ENCODE results near the gene FAM107B. TPM values are rescaled to one million over a fixed set of nuclear protein-coding genes. Genes with fewer than 3 reads are reported as not detected.

FAM107B gene
- total and polyA plus RNA-seq, 12 donors, result 2.6 to 18.5 (median 6.2) TPM

GRCh38 chr10:14519785-14520184, 254.9 kb downstream of the FAM107B start:
- Histone ChIP-seq H3K4me1 (no peaks in the 10 kb centered on the region), H3K36me3 (peaks cover 0 to 64% (median 8%) of the 10 kb centered on the region in 9 donors), H3K4me3 (no peak overlapping the region), H3K27ac (no peak overlapping the region), H3K27me3 (no peaks in the 10 kb centered on the region), H3K9me3 (no peaks in the 10 kb centered on the region)
- WGBS, 2 donors, result 81 to 88% methylated on average over 7 of the region's 7 CpGs
- DNase-seq (no peak), ATAC-seq (no peak)
- intact Hi-C loops (cut with DNase I), result no loop called here
- TF ChIP-seq, protein P1, sequence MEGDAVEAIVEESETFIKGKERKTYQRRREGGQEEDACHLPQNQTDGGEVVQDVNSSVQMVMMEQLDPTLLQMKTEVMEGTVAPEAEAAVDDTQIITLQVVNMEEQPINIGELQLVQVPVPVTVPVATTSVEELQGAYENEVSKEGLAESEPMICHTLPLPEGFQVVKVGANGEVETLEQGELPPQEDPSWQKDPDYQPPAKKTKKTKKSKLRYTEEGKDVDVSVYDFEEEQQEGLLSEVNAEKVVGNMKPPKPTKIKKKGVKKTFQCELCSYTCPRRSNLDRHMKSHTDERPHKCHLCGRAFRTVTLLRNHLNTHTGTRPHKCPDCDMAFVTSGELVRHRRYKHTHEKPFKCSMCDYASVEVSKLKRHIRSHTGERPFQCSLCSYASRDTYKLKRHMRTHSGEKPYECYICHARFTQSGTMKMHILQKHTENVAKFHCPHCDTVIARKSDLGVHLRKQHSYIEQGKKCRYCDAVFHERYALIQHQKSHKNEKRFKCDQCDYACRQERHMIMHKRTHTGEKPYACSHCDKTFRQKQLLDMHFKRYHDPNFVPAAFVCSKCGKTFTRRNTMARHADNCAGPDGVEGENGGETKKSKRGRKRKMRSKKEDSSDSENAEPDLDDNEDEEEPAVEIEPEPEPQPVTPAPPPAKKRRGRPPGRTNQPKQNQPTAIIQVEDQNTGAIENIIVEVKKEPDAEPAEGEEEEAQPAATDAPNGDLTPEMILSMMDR (IDR thresholded peaks at IDR 0.05), result no peak

DNA sequence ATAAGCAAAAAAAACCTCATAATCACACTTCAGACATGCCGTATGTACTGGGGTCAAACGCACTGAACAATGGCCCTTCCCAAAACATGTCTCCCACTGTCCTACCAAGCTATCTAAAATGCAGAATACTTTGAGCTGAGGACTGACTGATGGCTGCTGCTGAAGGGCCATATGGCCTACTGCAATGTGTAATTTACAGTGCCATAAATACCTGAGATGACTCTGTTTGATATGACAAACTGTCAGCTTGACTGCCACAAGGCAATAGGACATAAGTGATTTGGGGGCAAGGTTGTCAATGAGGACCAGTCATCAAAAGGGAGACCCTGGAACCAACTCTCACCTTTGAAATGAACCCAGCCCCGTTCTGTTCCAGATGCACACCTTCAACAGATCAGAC, 256.5 kb downstream of the FAM107B start:
- WGBS, 2 donors, result 94 to 96% methylated on average over 3 of the region's 3 CpGs
- Histone ChIP-seq H3K4me1 (no peaks in the 10 kb centered on the region), H3K27ac (no peak overlapping the region), H3K27me3 (no peaks in the 10 kb centered on the region), H3K9me3 (no peaks in the 10 kb centered on the region), H3K36me3 (peaks cover 0 to 62% (median 8%) of the 10 kb centered on the region in 9 donors), H3K4me3 (no peak overlapping the region)
- ATAC-seq (no peak), DNase-seq (no peak)
- TF ChIP-seq, protein P1 (IDR thresholded peaks at IDR 0.05), result no peak
- intact Hi-C loops (cut with DNase I), result no loop called here

DNA sequence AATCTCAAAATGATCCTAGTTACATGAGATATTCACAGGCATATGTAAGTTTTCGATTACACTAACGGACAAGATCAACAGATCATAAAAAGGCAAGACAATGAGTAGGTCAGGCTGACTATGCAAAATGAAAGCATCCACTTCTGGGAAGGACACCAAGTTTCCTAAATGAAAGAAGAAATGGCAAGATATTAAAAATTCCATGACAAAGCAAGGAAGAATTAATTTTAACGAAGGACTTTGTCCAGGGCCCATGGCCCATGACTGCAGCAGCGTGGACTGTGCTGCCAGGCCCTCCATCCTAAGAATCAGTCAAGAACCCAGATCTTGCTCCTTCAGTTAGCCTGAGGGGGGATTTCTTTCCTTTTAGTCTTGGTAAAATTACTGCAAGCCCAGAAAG, 261.6 kb downstream of the FAM107B start:
- peaks cover 0 to 11% (median 6%) of the 10 kb centered on the region in 11 donors for H3K9me3 ChIP-seq
- ATAC-seq, result no peak
- no peaks in the 10 kb centered on the region for H3K4me1 ChIP-seq
- DNase-seq, result no peak
- no peak overlapping the region for H3K27ac ChIP-seq
- TF ChIP-seq, protein P1 (IDR thresholded peaks at IDR 0.05), result no peak
- H3K4me3 ChIP-seq, result no peak overlapping the region
- 82 to 96% methylated on average over 4 of the region's 4 CpGs for WGBS, 2 donors
- H3K36me3 ChIP-seq, result peaks cover 0 to 48% (median 0%) of the 10 kb centered on the region in 9 donors
- H3K27me3 ChIP-seq, result no peaks in the 10 kb centered on the region
- intact Hi-C loops (cut with DNase I), result no loop called here

DNA sequence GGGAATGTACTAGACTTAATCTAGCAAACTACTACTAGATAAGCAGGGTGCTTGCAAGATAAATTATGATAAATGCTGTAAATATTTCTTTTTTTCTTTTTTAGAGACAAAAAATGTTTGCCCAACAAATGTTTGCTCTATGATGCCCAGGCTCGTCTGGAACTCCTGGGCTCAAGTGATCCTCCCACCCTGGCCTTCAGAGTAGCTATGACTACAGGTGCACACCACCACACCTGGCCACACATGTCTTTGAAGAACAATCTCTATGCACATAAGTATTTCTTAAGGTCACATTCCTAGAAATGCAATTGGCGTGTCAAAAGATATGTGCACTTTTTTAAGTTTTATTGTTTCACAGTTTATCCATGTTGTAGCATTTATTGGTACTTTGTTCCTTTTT, 264.4 kb downstream of the FAM107B start:
- peaks cover 0 to 11% (median 6%) of the 10 kb centered on the region in 11 donors for H3K9me3 ChIP-seq
- H3K27me3 ChIP-seq, result no peaks in the 10 kb centered on the region
- peaks cover 0 to 32% (median 0%) of the 10 kb centered on the region in 9 donors for H3K36me3 ChIP-seq
- ATAC-seq (no peak), DNase-seq (no peak)
- no peaks in the 10 kb centered on the region for H3K4me1 ChIP-seq
- 73 to 76% methylated on average over 2 of the region's 2 CpGs for WGBS, 2 donors
- TF ChIP-seq, protein P1 (IDR thresholded peaks at IDR 0.05), result no peak
- intact Hi-C loops (cut with DNase I), result no loop called here
- no peak overlapping the region for H3K4me3 ChIP-seq
- H3K27ac ChIP-seq, result no peak overlapping the region
